GM13977 (cell line): ENCODE results near the gene SORBS2.

Source experiments
- DNase-seq: peaks from one replicate; pipeline ENCODE4 v3.0.0; 2012; ENCODE audit warnings: low spot score
- in situ Hi-C: fragments of 300-500 bp; cut with MboI; formaldehyde crosslinking; loops from one replicate; pipeline ENCODE4 v1.12.0; 2022; ENCODE audit warnings: low sequenced_read_pairs, low pct_unique_long_range_greater_than_20kb, mixed read lengths, inconsistent platforms; ENCODE audit not compliant: unreplicated experiment
- TF ChIP-seq, protein P1 (sequence below): IDR thresholded peaks from 2 replicates; pipeline ENCODE4 v1.5.1; 2012; ENCODE audit warnings: mild to moderate bottlenecking, control low read depth; ENCODE audit not compliant: insufficient read depth; ENCODE audit errors: extremely low read depth, missing control alignments

The SORBS2 gene

GRCh38 chr4:185654965-185655554 lies 156.9 kb downstream of the SORBS2 start:
- DNase-seq, result no peak
- in situ Hi-C loops, result no loop called here
- TF ChIP-seq, protein P1, sequence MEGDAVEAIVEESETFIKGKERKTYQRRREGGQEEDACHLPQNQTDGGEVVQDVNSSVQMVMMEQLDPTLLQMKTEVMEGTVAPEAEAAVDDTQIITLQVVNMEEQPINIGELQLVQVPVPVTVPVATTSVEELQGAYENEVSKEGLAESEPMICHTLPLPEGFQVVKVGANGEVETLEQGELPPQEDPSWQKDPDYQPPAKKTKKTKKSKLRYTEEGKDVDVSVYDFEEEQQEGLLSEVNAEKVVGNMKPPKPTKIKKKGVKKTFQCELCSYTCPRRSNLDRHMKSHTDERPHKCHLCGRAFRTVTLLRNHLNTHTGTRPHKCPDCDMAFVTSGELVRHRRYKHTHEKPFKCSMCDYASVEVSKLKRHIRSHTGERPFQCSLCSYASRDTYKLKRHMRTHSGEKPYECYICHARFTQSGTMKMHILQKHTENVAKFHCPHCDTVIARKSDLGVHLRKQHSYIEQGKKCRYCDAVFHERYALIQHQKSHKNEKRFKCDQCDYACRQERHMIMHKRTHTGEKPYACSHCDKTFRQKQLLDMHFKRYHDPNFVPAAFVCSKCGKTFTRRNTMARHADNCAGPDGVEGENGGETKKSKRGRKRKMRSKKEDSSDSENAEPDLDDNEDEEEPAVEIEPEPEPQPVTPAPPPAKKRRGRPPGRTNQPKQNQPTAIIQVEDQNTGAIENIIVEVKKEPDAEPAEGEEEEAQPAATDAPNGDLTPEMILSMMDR, result no peak

DNA sequence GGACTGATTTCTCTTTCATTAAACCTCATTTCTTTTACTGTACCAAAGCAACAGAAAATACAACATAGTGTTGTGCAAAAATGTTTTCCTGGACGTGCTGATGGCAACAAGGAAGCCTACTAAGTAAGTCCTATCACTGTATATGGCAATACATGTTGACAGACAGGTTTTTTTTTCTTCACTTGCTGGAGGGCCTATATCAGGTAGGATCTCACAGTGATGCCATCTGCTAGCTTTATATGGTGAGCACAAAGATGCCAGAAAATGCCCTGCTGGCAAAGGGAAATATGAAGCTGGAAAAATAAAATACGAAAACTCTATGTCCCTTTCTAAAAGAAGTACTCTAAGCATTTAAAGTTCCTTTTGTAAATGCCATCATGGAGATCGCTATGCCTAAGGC lies 157.7 kb downstream of the SORBS2 start:
- in situ Hi-C loops, result no loop called here
- DNase-seq, result no peak
- TF ChIP-seq, protein P1, result no peak

DNA sequence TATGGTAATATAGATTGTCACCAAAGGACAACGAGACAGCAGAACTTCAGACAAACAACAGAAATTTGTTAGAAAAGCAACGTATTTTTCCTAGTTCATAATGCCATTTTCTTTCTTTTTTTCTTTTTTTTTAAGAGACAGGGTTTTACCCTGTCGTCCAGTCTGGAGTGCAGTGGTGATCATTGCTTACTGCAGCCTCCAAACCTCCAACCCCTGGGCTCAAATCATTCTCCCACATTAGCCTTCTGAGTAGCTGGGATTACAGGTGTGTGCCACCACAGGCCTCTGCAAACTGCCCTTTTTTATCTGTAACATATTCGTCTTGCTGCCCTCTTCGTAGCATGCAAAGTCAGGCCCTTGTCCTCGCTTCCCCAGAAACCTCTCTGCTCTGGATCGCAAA lies 160.1 kb downstream of the SORBS2 start:
- TF ChIP-seq, protein P1, result no peak
- in situ Hi-C loops, result no loop called here

DNA sequence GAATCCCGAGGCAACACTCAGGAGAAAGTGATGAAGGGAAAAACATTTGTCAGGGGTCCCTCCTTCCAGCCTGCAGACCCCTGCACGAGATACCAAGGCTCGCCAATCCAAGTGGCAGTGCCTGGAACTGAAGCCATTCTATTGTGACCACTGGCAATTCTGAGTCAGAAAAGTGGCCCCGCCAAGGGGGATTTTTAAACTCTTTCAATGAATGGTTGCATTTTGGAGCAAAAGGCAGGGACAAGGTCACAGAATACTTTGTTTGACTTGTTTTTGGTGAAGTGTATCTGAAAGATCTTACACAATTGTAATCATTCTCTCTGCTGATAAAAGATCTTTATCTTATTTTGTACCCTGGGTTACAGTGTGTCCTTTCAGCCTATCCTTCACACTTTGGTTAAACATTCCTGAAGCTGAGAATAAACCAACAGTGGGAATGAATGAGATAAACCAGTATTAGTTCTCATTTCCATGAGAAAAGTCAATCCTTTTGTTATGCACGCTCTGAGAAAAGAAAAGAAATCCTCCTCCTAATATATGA lies 160.8 kb downstream of the SORBS2 start:
- in situ Hi-C loops, result no loop called here
- TF ChIP-seq, protein P1, result no peak
- no peak for DNase-seq

More for the DNA sequence above, 160.1 kb downstream of the SORBS2 start:
- DNase-seq, result no peak

DNA sequence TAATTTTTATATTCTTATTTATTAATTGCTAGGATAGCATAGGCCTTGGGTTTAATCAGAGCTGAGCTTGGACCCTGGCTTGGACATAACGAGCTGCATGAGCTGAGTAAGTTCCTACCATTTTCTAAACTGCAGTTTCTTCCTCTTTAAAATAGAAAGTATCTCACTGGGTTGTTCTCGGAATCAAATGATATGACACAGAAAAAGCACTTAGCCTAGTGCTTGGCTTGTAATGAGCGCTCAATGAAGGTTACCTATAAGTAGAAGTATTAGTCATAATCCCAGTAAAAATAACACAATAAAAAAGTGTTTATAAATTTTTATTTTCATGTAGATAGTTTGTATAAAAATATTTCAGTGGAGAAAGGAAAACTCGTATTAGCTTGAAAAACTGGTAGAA lies 163.4 kb downstream of the SORBS2 start:
- in situ Hi-C loops, result loop anchor here (10.0 kb wide), 1 partner anchor 376 kb away; no protein-coding TSS in a partner anchor
- no peak for DNase-seq
- TF ChIP-seq, protein P1, result no peak

DNA sequence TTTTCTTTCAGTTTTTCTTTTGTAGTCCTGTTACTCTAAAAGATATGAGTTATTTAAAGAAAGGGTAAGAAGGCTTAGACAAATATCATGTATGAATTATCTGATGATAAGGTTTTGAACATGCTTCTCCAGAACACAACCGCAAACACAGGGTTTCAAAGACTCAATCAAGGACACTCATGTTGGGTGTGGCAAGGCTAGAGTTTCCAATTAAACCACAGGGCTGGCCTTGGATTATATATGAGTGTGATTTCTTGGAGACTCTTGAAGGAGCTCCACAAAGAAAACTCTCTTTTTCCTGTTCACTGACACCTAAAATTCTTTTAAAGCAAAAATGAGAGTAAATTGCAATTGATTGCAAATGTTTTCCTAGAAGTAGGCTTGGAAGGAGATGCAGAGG lies 166.6 kb downstream of the SORBS2 start:
- TF ChIP-seq, protein P1, result no peak
- DNase-seq, result no peak
- in situ Hi-C loops, result loop anchor here (10.0 kb wide), 1 partner anchor 379 kb away; no protein-coding TSS in a partner anchor

- TF ChIP-seq, protein P1, result no peak
- in situ Hi-C loops, result loop anchor here (10.0 kb wide), 1 partner anchor 380 kb away; no protein-coding TSS in a partner anchor
- DNase-seq, result no peak
These were observed 167.6 kb downstream of the SORBS2 start for GRCh38 chr4:185644408-185644807.
